Limb (tissue), 2 donors: ENCODE data around the gene LDB3.

Source experiments
- DNase-seq, 2 donors: peaks; one replicate each; pipeline ENCODE4 v3.0.0-alpha.2; 2016; ENCODE audit errors: extremely low spot score in 2 of 2

Gene LDB3

DNA sequence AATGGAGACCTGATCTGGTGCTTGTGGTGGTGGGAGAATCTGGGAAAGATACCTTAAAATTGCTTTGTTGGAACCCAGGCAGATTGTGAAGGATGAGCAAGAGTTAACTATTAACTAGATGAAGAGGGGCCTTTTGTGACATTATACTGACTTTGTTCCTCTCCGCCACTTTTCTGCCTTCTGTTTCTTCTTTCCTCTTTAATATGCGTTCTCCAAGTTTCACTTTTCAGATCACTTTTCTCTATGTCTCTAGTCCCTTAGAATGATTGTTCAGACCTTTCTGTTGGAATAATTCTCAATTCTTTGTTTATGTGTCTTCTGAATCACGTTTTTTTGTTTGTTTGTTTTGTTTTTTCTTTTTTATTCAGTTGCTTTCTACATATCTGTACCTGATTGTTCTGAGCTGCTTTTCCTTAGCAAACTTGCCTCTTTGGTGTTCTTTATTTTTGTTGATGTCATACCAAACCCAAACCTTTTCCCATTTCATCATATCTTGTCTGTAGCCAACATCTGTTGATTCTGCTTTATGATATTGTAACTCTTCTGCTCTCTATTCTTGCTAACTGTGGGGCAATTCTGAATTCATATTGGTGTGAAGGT lies 90.9 kb downstream of the LDB3 start:
- no peak for DNase-seq

DNA sequence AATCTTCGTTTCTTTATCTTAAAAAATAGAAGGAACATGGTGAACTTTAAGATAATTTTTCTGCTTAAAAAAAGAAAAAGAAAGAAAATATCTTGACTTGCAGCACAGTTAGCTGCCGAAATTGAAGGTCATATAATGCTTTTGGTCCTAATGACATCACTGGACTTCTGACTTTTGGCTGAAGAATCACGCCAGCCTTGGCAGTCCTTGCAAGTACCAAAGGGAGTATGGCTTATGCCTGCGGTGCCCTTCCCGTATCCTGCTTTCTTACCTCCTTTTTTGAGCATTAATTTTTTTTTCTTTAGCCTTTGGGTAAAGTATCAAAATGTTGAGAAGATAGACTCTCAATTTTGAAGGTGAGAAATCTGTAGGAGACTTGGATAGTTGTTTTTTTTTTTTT lies 95.1 kb downstream of the LDB3 start:
- DNase-seq: no peak

DNA sequence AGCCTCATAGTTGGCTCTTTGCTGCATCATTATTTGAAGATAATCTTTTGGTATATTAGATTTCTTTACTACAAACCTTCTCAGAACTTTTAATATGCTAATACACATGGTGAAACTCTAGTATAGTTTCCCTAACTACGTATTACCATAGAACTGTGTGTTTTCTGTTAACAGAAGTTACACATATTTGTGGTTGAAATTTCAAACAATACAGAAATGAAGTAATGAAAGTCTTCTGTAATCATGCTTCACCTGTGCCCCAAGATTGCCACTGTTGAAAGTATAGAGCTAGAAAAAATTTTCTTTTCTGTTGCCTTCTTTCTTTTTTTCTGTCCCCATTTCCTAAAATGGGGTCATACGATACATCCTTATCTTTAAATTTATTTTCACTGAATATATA lies 97.2 kb downstream of the LDB3 start:
- no peak for DNase-seq

DNA sequence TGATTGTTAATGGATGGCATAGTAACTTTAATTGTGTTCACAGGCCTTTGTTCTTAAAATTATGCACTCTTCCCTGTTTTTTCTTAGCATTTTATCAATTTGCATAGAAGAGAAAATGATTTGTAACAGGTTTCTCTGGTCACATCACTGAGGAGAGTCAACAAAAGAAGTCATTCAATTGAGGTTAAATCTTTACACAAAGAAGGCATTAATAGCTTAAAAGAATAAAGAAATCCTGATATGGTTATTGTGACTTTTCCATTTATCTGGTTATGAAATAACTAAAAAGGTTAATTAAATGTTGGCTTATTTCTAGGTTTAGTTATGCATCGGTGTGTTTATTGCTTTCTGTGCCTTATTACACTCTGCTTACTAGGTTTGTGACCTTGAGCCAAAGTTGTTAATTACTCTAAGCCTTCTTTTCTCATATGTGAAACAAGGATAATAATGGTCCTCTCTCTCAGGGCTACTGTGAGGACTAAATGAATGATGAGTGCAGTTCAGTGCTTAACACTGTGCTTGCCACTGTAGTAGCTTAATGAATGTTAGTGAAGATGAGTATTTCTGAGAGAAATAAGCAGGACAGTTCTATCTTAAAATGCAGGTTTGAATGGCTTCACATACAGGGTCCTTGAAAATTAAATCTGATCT lies 100.2 kb downstream of the LDB3 start:
- no peak for DNase-seq

- no peak for DNase-seq
These were observed 101.7 kb downstream of the LDB3 start for GRCh38 chr10:86769991-86770390.

- DNase-seq: no peak
These were observed 102.2 kb downstream of the LDB3 start for GRCh38 chr10:86770412-86770960.

- peak in 1 of 2 donors; percentile 48 for DNase-seq
These were observed 105.2 kb downstream of the LDB3 start for GRCh38 chr10:86773498-86773897.

DNA sequence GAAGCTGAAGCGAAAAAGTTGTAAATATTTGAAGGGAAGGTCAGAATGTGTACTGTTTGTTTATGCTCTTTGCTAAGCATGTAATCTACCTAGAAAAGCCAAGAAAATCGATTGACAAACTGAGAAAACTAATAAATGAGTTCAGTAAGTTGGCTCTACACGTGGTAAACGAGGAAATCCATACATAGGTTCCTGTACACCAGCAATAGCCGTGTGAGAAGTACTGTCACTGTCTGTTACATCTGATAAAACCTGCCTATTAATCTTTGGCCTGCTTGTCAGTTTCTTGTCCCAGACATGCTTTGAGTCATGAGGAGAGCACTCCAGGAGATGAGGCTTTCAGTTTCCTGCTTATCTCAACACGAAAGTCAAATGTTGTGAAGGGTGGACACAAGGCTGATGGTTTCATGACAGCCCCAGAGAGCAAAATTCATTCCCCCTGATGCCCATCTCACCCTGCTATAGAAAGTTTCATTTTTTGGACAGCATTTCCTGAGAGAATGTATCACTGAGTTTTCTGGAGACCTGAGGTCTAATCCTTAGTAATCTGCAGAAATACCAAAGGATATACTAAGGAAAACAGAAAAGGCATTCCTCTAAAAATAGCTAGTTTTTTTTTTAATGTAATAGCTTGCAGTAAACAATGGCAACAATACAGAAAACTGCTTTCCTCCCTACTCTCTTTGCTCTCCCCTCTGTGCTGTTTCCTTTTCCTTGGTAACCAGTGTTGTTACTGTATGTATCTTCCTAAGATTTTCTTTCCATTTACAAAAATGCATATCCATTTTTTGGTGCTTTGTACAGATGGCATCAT lies 107.0 kb downstream of the LDB3 start:
- no peak for DNase-seq

DNA sequence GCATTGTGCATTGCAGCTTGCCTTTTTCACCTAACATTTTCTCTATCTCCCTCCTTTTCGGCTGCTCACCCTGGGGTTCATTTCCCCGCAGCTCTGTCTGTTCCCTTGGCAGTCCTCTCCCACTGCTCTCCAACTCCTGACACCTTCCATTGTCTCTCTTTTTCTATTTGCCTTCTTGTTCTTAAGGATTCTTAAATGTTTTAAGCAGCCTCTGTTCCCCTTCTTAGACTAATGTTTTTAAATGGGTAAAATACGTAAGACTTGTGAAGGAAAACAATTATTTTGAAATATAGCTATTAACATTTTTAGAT lies 107.5 kb downstream of the LDB3 start:
- no peak for DNase-seq

GRCh38 chr10:86779220-86780017 lies 111.1 kb downstream of the LDB3 start:
- no peak for DNase-seq

GRCh38 chr10:86782701-86783418 lies 114.5 kb downstream of the LDB3 start:
- DNase-seq: no peak

- DNase-seq: no peak
These were observed 116.7 kb downstream of the LDB3 start for GRCh38 chr10:86785037-86785436.
